Endothelial cell (in vitro differentiated cells): ENCODE results near the gene FGF19. TPM values are rescaled to one million over a fixed set of nuclear protein-coding genes. Genes with fewer than 3 reads are reported as not detected.

ENCODE experiments used
- DNase-seq: peaks from one replicate; pipeline ENCODE4 v3.0.0; 2021; ENCODE audit warnings: low spot score
- H3K27ac Mint-ChIP-seq: one replicate; pipeline ENCODE4 v1.8.0; 2021; ENCODE audit warnings: mixed read lengths, inconsistent platforms; ENCODE audit not compliant: unreplicated experiment
- H3K27me3 Mint-ChIP-seq: one replicate; pipeline ENCODE4 v1.8.0; 2021; ENCODE audit warnings: mild to moderate bottlenecking, moderate library complexity, mixed read lengths, inconsistent platforms; ENCODE audit not compliant: unreplicated experiment
- H3K36me3 Mint-ChIP-seq: one replicate; pipeline ENCODE4 v1.8.0; 2021; ENCODE audit warnings: mild to moderate bottlenecking, low read depth, mixed read lengths, inconsistent platforms; ENCODE audit not compliant: unreplicated experiment
- H3K4me1 Mint-ChIP-seq: one replicate; pipeline ENCODE4 v1.8.0; 2021; ENCODE audit warnings: mild to moderate bottlenecking, mixed read lengths, inconsistent platforms; ENCODE audit not compliant: unreplicated experiment
- H3K4me3 Mint-ChIP-seq: one replicate; pipeline ENCODE4 v1.8.0; 2021; ENCODE audit warnings: mild to moderate bottlenecking, mixed read lengths, inconsistent platforms; ENCODE audit not compliant: unreplicated experiment
- H3K9me3 Mint-ChIP-seq: one replicate; pipeline ENCODE4 v1.8.0; 2021; ENCODE audit warnings: mixed read lengths, inconsistent platforms; ENCODE audit not compliant: unreplicated experiment
- CTCF ChIP-seq: fragments of 200-600 bp; sonication (generic); IDR thresholded peaks from one replicate; pipeline ENCODE4 v1.5.0; 2021; ENCODE audit warnings: antibody characterized with exemption; ENCODE audit not compliant: unreplicated experiment
- total RNA-seq: library from RNA; stranded (reverse); fragmentation: NEBNext Ultra II Directional; extraction: Animal tissue kit (Norgen Biotek cat#: 25700); gene quantifications from one replicate; pipeline ENCODE4 v1.2.1, GENCODE V29; 2021; ENCODE audit not compliant: unreplicated experiment

Gene FGF19
- total RNA-seq, 1 donor from 2014 or later, result not detected

- H3K27me3 Mint-ChIP-seq, result peaks cover 10% of the 10 kb centered on the region
- TF ChIP-seq CTCF, result no peak
- H3K4me3 Mint-ChIP-seq, result no peak overlapping the region
- H3K4me1 Mint-ChIP-seq, result no peaks in the 10 kb centered on the region
- H3K9me3 Mint-ChIP-seq, result no peaks in the 10 kb centered on the region
- H3K27ac Mint-ChIP-seq, result no peak overlapping the region
- DNase-seq, result no peak
- H3K36me3 Mint-ChIP-seq, result no peaks in the 10 kb centered on the region
Observed at GRCh38 chr11:69729252-69729651, 25.4 kb upstream of the FGF19 start.

GRCh38 chr11:69727266-69727665, 23.4 kb upstream of the FGF19 start:
- peaks cover 10% of the 10 kb centered on the region for H3K27me3 Mint-ChIP-seq
- no peaks in the 10 kb centered on the region for H3K9me3 Mint-ChIP-seq
- H3K4me1 Mint-ChIP-seq, result no peaks in the 10 kb centered on the region
- H3K27ac Mint-ChIP-seq, result no peak overlapping the region
- no peaks in the 10 kb centered on the region for H3K36me3 Mint-ChIP-seq
- no peak overlapping the region for H3K4me3 Mint-ChIP-seq
- no peak for TF ChIP-seq CTCF
- no peak for DNase-seq

GRCh38 chr11:69726481-69726880, 22.7 kb upstream of the FGF19 start:
- Mint-ChIP-seq H3K36me3 (no peaks in the 10 kb centered on the region), H3K27me3 (peaks cover 10% of the 10 kb centered on the region), H3K4me3 (no peak overlapping the region), H3K9me3 (no peaks in the 10 kb centered on the region), H3K27ac (no peak overlapping the region), H3K4me1 (no peaks in the 10 kb centered on the region)
- TF ChIP-seq CTCF, result no peak
- no peak for DNase-seq

GRCh38 chr11:69726019-69726418, 22.2 kb upstream of the FGF19 start:
- Mint-ChIP-seq H3K9me3 (no peaks in the 10 kb centered on the region), H3K36me3 (no peaks in the 10 kb centered on the region), H3K27ac (no peak overlapping the region), H3K4me3 (no peak overlapping the region), H3K4me1 (no peaks in the 10 kb centered on the region), H3K27me3 (peaks cover 10% of the 10 kb centered on the region)
- TF ChIP-seq CTCF, result no peak
- no peak for DNase-seq

GRCh38 chr11:69721745-69722144, 17.9 kb upstream of the FGF19 start:
- Mint-ChIP-seq H3K4me1 (no peaks in the 10 kb centered on the region), H3K27ac (no peak overlapping the region), H3K36me3 (no peaks in the 10 kb centered on the region), H3K27me3 (peaks cover 2% of the 10 kb centered on the region), H3K4me3 (no peak overlapping the region), H3K9me3 (no peaks in the 10 kb centered on the region)
- DNase-seq, result no peak
- TF ChIP-seq CTCF, result no peak
